ENCODE data around the gene WHRN. TPM values are rescaled to one million over a fixed set of nuclear protein-coding genes. Genes with fewer than 3 reads are reported as not detected.

Gene WHRN
- total and polyA plus RNA-seq, 2 donors (not counting 1 experiment from before 2014, with no cell fraction given): 19.4 to 95.7 TPM

- WGBS (ENCODE audit: insufficient coverage): under 1% methylated on average over 59 of the region's 66 CpGs
- Histone ChIP-seq H3K9me3 (ENCODE audit: control extremely low read depth in 1 of 3, control insufficient read depth in 2 of 3, insufficient read depth in 1 of 3, low read length in 2 of 3) (no peaks in the 10 kb centered on the region), H3K27me3 (replicated peaks in 1 of 4; ENCODE audit: control extremely low read depth in 1 of 4, control insufficient read depth in 3 of 4, insufficient read depth in 4 of 4, low read length in 3 of 4) (no peaks in the 10 kb centered on the region), H2AFZ (ENCODE audit: insufficient read depth, low read depth, low read length, poor library complexity, severe bottlenecking) (peak overlapping the region; percentile 39), H3K27ac (ENCODE audit: low read length in 2 of 2) (peak overlapping the region; percentile 99), H3K79me2 (ENCODE audit: control insufficient read depth, insufficient read depth, low read length) (peaks cover 46% of the 10 kb centered on the region), H3K4me2 (replicated peaks; ENCODE audit: low read depth, low read length, poor library complexity, severe bottlenecking) (peak overlapping the region; percentile 77), H3K9ac (ENCODE audit: low read length) (peak overlapping the region; percentile 92), H4K20me1 (ENCODE audit: control insufficient read depth, insufficient read depth, low read length, poor library complexity, severe bottlenecking) (peaks cover 23% of the 10 kb centered on the region), H3K36me3 (replicated peaks in 1 of 2; ENCODE audit: control extremely low read depth in 1 of 2, control insufficient read depth in 1 of 2, extremely low read depth in 1 of 2, insufficient read depth in 2 of 2, low read length in 1 of 2) (peaks cover 0 to 30% of the 10 kb centered on the region in 2 experiments), H3K4me1 (ENCODE audit: control insufficient read depth in 2 of 2, insufficient read depth in 2 of 2, low read length in 2 of 2) (peaks cover 42 to 54% of the 10 kb centered on the region in 2 donors), H3K4me3 (ENCODE audit: control extremely low read depth in 1 of 5, extremely low read depth in 1 of 5, insufficient read depth in 1 of 5, low read depth in 2 of 5, low read length in 4 of 5) (peak overlapping the region; percentile 55 to 99 (median 93))
- ATAC-seq (ENCODE audit: low read depth) (peak; percentile 76), DNase-seq (peak; percentile 98)
- Mint-ChIP-seq H3K4me1 (peaks cover 42% of the 10 kb centered on the region), H3K27ac (peak overlapping the region; percentile 94), H3K27me3 (no peaks in the 10 kb centered on the region), H3K9me3 (ENCODE audit: insufficient read depth) (no peaks in the 10 kb centered on the region), H3K4me3 (peak overlapping the region; percentile 93)
- ChIA-PET CTCF (interaction anchor here (1.0 to 3.7 kb wide), 9 partner anchors 7 to 256 kb away, joined by 3 to 19 read pairs (median 7); partner anchors contain the start of gene AKNA), POLR2A (interaction anchor here (0.6 to 5.0 kb wide), 10 partner anchors 9 to 58 kb away, joined by 3 to 45 read pairs (median 6); partner anchors contain the start of gene AKNA)
- intact Hi-C loops (cut with micrococcal nuclease): loop anchor here (1.0 to 5.0 kb wide), 9 partner anchors 13 to 213 kb away; partner anchors contain the start of genes ATP6V1G1, TMEM268 and WHRN
- TF ChIP-seq EZH2 (IDR thresholded peaks at IDR 0.05; ENCODE audit: borderline replicate concordance, insufficient read depth, low read depth, low read length, poor library complexity, severe bottlenecking) (no peak), CTCF (IDR thresholded peaks at IDR 0.05) (peak; percentile 14)
Observed at GRCh38 chr9:114397848-114398605, 107.2 kb downstream of the WHRN start.
